T-helper 1 cell treated with Interleukin-12 subunit alpha and Interleukin-12 subunit beta and Interleukin-4 antibody, amounts not matched to agents 30 ng/mL and 1 ng/mL, for 36 hours (primary cell): ENCODE measurements around the gene ARHGAP1. TPM values are rescaled to one million over a fixed set of nuclear protein-coding genes. Genes with fewer than 3 reads are reported as not detected.

Experiments used
- intact Hi-C: fragments of 100-400 bp; cut with micrococcal nuclease; formaldehyde crosslinking; loops from one replicate; pipeline ENCODE4 v1.15.1; 2024
- total RNA-seq: library from RNA; stranded (reverse); gene quantifications from 2 replicates; pipeline ENCODE4 v1.2.3, GENCODE V29; 2022

The ARHGAP1 gene
- total RNA-seq, 1 donor from 2014 or later: 82.6 TPM

DNA sequence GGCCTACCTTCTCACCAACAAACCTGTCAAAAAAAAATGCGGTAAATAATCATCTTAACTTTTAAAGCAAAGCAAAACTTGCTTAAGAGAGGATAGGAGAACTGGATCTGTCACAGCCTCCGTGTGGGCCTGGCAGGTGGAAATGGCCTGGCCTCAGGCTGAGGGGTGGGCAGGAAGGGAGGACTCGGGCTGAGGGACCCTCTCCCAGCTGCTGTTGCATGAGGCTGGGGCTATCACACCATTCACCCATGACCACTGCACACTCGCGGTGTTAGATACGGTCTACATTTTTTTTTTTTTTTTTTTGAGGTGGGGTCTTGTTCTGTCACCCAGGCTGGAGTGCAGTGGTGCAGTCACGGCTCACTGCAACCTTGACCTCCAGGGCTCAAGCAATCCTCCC lies 24.5 kb downstream of the ARHGAP1 start:
- intact Hi-C loops: loop anchor here (10.0 kb wide), 1 partner anchor 291 kb away; the partner anchor contains the start of gene MDK

DNA sequence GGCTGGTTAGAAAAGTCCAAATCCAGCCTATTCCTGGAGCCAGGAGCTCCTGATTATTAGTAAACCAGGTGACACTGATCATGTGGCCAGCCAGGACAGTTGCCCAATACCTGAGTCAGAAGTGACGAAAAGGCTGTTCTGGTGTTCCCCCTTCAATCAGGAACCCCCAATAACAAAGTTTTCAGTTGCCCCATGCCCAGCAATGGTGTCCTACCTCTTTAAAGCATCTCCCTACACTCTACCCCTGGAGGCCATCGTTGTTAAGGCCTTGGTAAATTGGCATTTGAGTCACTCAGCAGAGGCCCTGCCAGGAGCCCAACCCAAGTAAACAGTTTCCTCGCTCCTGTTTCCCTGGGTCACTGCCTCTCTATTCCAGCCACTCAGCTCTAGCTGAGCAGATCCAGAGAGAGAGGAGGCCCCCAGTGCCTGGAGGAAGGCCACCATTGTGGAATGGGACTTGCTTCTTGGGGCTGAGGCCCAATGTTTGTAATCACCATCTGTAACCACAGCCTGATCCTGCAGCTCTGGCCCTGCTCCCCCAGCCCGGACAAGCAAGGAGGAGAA lies 25.0 kb downstream of the ARHGAP1 start:
- intact Hi-C loops: loop anchor here (10.0 kb wide), 1 partner anchor 291 kb away; the partner anchor contains the start of gene MDK

DNA sequence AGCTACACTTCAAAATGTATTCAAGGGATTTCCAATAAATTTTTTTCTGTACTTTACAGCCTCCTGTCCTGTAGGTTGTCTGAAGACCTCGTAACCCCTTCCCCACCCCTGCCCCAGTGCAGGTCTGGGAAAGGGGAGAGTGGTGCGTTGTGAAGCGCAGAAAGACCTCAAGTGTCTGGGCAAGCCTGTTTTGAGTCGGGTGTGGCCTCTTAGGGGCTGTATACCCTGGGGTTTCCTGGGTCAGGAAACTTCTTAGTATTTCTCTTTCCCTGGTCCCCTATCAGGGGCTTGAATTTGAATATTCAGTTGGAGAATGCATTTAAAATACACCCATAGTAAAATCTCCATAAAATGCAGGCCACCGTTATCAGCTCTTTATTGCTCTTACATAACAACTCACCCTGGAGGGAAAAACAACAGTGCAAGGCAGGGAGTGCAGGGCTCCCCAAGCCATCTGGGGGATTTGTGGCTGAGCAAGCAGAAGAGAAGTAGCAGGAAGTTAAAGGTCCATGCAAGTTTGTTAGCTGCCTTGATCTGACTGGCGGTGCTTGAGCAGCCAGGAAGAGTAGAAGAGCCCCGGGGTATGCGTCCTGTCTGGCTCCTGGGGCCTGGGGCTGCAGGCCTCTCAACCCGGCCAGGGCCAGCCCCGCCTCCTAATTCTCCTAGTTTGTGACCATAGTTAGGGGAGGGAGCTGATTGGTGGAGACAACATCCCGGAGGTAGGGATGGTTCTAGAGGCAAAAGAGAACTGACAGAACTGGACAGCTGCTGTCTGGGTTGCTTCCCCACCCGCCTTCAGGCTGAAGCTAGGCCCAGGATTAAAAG lies 25.7 kb downstream of the ARHGAP1 start:
- intact Hi-C loops: loop anchor here (10.0 kb wide), 1 partner anchor 290 kb away; the partner anchor contains the start of gene MDK

DNA sequence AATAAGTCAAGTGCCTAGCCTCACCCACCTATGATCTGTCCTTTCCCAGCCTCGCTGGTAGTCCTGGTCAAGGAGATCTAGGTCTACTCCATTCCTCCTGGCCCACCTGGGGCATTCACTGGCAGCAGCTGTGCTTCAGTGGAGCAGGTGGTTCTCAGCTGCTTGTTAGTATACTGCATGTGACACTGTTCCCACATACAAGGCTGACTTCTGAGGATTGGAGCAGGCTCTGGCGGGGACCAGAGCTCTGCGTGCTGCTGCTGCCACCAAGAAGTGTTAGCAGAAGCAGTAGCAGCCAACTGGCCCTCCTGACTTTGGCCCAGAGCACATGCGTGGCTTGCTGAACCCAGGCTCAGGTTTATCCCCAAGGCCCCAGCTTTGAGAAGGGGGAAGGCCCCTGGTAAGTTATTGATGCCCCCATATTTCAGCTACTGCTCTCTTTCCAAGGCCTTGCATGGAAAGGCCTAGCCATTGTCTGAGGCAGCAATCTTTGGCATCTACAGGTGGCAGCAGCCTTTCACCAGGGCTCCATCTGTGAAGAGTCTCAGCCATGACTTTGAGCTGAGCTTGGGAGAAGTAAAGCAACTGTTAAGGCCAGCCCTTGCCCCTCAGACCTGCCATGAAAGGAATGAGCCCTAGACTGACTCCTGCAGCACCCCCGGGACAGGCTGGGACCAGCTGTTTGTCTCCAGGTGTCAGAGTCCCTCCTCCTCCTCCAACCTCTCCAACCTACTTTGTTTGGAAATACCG lies 26.5 kb downstream of the ARHGAP1 start:
- intact Hi-C loops: loop anchor here (10.0 kb wide), 1 partner anchor 289 kb away; the partner anchor contains the start of gene MDK

DNA sequence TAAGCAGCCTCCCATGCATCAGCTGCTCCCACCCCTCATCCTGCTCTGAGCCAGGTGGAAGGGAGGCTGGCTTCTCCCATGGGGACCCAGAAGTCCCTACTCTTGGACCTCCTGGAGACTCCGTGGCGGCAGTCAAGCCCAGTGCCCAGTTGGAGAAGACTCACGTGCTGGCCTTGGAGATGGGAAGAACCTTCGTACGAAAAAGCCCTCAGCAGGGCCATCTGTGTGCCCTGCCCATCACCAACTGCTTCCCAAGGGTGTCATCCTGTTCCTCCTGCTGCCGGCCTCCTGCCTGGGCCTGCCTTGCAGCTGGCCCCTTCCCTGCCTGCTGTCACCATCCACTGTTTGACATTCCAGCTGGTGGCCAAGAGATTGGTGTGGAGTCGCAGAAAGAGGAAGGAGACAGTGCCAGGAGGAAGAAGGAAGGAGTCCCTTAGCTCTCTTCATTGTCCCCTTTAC lies 28.0 kb downstream of the ARHGAP1 start:
- intact Hi-C loops: loop anchor here (10.0 kb wide), 1 partner anchor 288 kb away; the partner anchor contains the start of gene MDK

DNA sequence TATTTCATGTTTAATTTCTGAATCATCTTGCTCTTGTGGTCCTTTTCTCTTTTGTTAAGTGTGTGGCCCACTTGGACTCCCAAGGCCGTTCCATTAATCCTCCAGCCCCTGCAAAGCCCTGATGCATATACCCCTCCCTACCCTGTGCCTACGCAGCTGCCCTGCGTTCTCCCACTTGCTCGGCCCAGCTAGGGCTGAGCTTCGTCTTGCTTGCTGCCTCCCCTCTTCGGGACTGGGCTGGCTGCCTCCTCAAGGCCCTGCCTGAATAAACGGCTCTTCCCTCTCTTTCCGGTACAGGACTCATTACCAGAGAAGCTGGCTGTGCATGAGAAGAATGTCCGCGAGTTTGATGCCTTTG lies 28.5 kb downstream of the ARHGAP1 start:
- intact Hi-C loops: loop anchor here (1.0 to 10.0 kb wide), 4 partner anchors 28 to 320 kb away; partner anchors contain the start of genes ARHGAP1, ATG13, HARBI1 and MDK

DNA sequence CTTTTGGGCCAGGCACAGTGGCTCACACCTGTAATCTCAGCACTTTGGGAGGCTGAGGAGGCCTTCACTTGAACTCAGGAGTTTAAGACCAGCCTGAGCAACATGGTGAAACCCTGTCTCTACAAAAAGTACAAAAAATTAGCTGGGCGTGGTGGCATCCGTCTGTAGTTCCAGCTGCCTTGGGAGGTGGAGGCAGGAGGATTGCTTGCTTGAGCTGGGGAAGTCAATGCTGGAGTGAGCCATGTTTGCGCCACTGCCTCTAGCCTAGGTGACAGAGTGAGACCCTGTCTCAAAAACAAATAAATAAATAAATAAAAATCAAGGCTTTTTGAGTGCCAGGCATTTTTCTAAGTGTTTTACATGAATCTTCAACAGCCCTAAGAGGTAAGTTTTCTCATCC lies 29.9 kb downstream of the ARHGAP1 start:
- intact Hi-C loops: loop anchor here (10.0 kb wide), 1 partner anchor 286 kb away; the partner anchor contains the start of gene MDK

DNA sequence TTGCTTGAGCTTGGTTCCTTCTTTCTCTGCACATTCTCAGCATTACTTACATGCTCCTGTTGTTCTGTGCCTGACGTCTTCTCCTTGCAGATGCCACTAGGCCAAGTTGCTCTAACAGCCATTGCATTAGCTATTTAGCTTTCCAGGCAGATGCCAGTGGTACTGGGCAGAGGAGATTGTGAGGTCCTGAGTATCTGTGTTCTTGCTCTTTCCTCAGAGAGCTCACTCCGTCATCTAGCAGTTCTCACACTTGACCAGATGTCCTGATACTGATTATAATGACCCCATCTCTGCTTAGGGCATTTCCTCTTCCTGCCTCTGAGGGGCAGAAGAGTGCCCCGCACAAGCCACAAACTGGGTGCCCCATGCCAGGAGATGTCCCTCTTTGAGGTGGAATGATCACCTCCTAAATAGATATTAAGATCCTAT lies 30.7 kb downstream of the ARHGAP1 start:
- intact Hi-C loops: loop anchor here (10.0 kb wide), 1 partner anchor 285 kb away; the partner anchor contains the start of gene MDK

DNA sequence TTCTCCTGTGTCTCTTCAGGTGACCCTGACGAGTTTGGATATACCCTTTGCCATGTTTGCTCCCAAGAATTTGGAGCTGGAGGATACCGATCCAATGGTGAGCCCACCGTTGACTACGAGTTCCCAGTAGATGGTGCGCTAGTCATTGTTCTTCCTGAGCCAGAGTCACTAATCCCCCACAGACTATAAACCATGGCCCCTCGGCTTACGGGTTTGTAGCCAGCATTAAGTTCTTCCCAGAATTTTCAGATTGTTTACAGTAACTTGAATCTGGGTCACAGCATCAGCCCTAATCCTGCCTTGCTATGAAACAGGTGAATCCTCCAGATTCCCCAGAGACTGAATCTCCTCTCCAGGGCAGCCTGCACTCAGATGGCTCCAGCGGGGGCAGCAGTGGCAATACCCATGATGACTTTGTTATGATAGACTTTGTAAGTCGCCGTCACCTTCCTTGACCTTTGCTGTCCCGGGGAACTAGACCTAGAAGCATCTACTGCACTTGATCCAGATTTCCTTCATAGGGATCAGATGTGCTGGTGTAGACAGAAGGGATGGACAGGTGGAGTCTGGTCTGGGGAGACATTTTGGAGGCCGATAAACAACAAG lies 31.8 kb downstream of the ARHGAP1 start:
- intact Hi-C loops: no loop called here

DNA sequence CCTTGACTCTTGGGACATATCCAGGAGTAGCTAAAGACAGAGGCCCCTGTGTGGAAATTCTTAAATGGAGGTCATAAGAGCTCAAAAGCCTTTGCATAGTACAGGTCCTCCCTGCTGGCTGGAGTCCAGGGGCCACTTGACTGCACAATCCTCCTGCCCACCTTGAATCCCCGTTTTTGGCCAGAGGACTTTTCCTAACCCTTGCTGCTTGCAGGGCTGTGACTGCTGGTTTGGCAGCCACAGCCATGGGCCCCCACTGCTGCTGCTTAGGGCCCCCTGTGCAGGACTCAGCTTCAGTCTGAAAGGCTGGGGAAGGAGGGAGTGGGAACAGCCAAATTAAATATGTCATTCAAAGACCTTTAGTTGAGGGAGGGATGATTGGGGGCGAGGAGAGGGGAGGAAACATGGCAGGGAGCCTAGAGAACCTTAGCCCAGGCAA lies 33.4 kb downstream of the ARHGAP1 start:
- intact Hi-C loops: no loop called here

DNA sequence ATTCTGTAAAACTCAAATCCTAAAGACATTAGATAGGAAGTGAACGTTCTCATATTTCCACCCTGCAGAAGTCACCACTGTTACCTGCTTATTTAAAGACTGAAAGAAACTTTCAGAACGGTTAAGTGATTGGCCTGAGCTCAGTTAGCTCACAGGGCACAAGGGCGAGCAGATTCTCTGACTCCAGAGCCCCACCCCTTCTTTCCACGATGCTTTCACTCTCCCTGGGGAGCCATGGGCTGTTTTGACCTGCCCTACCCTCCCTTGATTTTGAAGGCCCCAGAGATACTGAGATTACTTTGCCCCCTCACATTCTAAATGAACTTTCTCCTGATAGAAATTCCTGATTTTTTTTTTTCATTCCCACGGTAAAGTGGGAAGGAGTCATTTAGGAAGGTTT lies 33.9 kb downstream of the ARHGAP1 start:
- intact Hi-C loops: no loop called here

DNA sequence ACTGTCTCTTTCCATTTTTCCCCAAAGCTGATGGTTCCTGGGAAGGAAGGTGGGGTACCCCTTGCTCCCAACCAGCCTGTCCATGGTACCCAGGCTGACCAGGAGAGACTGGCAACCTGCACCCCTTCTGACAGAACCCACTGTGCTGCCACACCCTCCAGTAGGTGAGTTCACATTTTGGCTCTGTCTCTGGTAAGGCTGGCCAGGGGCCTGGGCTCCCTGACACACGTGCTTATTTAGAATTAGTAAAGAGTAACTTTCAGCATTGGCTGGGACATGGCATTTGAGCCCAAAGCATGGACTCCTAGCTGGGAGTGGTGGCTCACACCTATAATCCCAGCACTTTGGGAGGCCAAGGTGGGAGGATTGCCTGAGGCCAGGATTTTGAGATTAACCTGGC lies 35.1 kb downstream of the ARHGAP1 start:
- intact Hi-C loops: no loop called here

DNA sequence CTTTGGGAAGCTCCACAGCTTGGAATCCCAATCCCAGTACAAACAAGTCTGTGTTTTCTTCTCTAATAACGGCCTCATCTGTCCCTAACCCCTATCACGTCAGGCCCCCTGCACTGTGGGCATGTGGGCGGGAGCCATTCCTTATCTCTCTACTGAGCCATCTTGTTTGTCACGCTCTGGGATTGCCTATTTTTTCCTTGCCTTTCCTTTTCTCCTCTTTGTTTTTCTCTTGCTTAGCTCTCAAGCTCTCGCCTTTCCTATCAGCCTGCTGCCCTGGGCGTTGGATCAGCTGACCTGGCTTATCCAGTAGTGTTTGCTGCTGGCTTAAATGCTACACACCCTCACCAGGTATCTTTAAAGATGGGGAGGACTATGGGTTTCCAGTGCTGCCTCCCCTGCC lies 35.8 kb downstream of the ARHGAP1 start:
- intact Hi-C loops: no loop called here

DNA sequence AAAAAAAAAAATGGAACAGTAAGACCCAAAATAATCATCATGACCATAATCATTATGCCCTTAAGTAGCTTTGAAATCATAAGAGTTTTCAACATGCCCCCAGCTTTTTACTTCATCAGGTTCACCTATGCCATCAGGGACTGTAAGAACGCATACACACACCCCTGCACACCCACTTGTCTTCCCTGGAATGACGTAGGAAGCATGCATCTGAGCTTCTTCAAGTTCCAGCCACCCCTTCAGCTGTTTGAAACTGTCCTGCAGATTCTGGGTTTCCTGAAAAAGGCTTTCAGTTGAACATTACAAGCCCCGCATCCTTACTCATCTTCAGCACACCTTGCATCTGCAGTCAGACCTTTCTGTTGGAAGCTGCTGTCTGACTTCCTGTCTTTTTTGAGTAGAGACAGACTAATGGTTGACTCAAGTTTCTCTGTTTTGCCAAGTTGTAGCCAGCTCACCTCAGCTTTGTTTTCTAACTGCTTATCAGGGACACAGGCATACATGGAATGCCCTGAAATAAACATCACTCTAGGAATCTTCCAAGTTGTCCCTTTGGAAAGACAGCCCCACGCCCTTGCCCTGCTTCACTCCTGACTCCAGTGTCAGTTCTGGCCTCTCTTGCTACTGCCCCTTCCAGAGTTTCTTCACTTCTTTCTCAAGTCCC lies 37.0 kb downstream of the ARHGAP1 start:
- intact Hi-C loops: no loop called here

DNA sequence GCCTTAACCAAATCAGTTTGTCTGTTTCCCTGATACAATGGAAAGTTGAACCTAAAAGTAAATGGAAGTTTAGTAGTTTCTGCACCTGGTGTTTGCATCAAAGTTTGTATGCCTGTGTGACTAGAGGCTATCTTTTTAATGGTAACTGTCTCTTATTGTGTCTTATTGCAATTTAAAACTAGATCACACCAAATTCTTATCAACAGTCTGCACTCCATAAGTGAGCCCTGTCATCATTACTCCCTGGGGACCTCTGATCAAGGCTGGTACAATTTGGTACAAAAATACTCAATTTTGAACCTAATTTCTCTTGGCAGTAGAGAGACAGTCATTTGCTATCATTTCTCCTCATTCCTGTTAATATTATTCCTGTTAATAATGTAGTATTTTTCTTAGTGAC lies 38.1 kb downstream of the ARHGAP1 start:
- intact Hi-C loops: no loop called here

DNA sequence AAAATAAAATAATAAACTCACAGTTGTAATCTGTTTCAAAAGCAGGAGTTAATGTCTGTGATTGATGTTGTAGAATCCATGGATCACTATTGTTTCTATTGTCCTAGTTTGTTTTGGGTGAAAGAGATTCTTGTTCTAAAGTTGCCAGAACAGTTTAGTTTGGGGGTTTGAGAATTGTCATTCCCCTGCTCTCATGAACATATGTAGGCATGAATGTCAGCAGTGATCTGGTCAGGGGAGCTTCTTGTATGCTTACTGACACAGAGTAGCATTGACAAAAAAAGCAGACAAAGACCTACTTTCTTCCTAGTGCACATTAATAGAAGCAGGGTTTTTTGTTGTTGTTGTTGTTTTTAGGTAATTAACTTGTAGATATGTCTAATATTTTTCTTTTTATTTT lies 38.6 kb downstream of the ARHGAP1 start:
- intact Hi-C loops: no loop called here

DNA sequence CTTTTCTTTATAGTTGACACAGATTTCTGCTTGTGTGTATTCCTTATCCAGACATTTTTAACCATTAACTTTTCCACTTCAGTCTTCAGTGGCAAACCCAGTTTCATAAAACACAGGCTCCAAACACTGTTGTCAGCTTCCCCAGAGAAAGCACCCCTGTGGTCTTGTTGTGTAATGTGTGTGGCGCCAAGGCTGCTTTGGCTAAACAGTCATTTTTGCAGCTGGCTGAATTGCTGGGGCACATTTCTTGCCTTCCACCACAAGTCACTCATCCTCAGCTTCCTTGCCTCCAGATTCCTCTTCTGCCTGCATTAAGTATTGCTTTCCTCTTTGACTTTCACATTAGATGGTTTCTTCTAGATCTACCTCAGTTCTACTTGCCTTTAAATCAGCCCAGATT lies 40.5 kb downstream of the ARHGAP1 start:
- intact Hi-C loops: no loop called here

DNA sequence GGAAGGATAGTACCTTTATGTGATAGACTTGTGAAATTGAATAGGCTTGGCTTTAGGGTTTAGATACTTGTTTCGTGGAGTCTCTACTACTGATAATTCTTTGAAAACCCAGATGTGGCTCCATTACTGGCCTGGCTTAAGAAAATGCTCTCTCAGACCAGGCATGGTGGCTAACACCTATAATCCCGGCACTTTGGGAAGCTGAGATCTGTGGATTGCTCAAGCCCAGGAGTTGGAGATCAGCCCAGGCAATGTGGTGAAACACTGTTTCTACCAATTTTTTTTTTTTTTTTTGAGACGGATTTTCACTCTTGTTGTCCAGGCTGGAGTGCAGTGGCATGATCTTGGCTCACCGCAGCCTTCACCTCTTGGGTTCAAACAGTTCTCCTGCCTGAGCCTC lies 42.2 kb downstream of the ARHGAP1 start:
- intact Hi-C loops: no loop called here

DNA sequence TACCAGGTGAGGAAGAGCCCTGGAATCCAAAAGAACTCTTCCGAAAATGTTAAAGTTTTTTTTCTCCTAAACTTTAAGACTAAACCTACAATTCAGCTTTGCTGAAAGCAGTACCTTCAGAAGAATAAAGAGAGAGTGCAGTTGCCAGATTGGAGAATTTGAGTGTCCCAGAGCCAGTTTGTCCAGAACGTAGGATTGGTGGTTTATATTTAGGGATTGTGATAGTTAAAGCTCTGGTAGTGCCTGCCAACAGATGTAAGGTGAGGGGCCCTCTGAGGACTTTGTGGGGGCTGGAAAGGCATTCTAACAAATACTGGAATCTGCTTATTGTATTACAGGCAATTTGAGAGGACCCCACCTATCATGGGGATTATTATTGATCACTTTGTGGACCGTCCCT lies 43.2 kb downstream of the ARHGAP1 start:
- intact Hi-C loops: no loop called here

DNA sequence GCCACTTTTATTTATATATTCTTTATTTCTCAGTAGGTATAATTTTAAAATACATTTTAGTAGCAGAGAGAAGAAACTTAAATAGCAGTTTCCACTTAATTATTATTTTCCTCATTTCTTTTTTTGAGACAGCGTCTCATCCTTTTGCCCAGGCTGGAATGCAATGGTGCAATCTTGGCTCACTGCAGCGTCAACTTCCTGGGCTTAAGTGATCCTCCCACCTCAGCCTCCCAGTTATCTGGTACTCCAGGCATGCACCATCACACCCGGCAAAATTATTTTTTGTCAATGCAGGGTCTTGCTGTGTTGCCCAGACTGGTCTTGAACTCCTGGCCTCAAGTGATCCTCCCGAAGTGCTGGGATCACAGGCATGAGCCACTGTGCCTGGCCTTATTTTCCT lies 44.8 kb downstream of the ARHGAP1 start:
- intact Hi-C loops: no loop called here
